ENCODE data around the gene MAST4.

Gene MAST4

DNA sequence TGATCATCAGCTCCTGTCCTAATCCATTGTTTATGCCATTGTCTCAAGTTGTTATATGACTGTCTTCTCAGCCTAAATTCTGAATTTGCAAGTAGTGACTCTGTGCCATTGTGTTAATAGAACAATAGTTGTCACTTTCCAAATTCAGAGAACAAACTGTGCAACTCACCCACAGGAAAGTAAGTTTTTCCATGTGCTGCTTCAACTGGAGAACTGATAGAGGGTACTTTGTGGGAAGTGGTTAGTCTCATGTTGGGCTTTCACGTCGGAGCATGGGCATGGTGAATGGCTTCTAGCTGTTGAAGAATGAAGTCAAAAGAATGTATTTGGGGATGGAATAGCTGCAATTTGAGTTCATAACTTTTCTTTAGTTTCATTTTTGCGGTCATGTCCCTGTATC is 454.4 kb downstream of the MAST4 start:
- Histone ChIP-seq H3K9me3 (ENCODE audit: control insufficient read depth, low read length) (no peaks in the 10 kb centered on the region), H3K27ac (ENCODE audit: insufficient read depth, low read depth, low read length, poor library complexity, severe bottlenecking) (no peak overlapping the region), H3K36me3 (ENCODE audit: control insufficient read depth, insufficient read depth, low read length) (no peaks in the 10 kb centered on the region), H3K4me3 (ENCODE audit: insufficient read depth, low read depth, low read length) (no peak overlapping the region), H3K27me3 (ENCODE audit: control insufficient read depth, insufficient read depth, low read length, poor library complexity, severe bottlenecking) (no peaks in the 10 kb centered on the region), H3K4me1 (ENCODE audit: control insufficient read depth, insufficient read depth, low read length) (no peaks in the 10 kb centered on the region)
- 92% methylated on average over 3 of the region's 3 CpGs for WGBS, 2 experiments

DNA sequence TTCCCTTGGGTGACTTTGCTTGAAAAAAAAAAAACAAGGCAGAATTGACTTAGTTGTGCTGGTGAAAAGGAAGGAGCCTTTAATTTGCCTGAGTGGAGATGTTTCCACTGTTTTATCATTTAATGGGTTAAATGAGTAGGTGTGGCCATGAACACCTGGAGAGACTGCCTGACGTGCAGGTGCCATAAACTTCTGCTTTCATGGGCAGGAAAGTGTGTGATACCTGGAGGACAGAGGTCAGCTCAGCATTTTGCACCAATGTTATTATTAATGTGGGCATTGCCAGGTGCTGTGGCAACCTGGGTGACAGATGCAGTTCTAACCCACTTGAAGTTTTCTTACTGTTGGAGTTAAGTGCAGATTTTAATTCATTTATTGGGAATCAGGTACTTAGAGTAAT is 455.0 kb downstream of the MAST4 start:
- Histone ChIP-seq H3K36me3 (ENCODE audit: control insufficient read depth, insufficient read depth, low read length) (no peaks in the 10 kb centered on the region), H3K9me3 (ENCODE audit: control insufficient read depth, low read length) (no peaks in the 10 kb centered on the region), H3K4me1 (ENCODE audit: control insufficient read depth, insufficient read depth, low read length) (no peaks in the 10 kb centered on the region), H3K4me3 (ENCODE audit: insufficient read depth, low read depth, low read length) (no peak overlapping the region), H3K27ac (ENCODE audit: insufficient read depth, low read depth, low read length, poor library complexity, severe bottlenecking) (no peak overlapping the region), H3K27me3 (ENCODE audit: control insufficient read depth, insufficient read depth, low read length, poor library complexity, severe bottlenecking) (no peaks in the 10 kb centered on the region)
- 68 to 69% methylated on average over 1 of the region's 1 CpG for WGBS, 2 experiments

DNA sequence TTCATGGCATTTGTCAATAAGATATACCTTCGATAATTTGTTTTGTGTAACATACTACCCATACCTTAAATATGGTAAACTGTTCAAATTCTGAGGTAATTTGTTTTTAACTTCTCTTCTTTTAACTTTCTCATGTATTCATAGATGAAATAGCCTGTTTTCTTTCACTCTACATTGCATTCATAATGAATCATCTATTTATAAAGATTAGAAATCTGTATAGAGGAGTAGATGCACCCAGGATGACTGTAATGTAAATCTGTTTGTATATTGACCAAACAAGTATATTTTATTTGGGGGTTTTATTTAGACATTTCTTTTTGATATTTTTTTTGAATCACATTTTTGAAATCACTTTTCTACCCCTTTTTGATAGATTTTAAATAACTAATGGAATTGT is 455.8 kb downstream of the MAST4 start:
- no peaks in the 10 kb centered on the region for H3K36me3 ChIP-seq (ENCODE audit: control insufficient read depth, insufficient read depth, low read length)
- H3K4me1 ChIP-seq (ENCODE audit: control insufficient read depth, insufficient read depth, low read length), result no peaks in the 10 kb centered on the region
- no CpG with 5 or more reads among the region's 1 CpG for WGBS, 2 experiments
- no peak overlapping the region for H3K4me3 ChIP-seq (ENCODE audit: insufficient read depth, low read depth, low read length)
- no peaks in the 10 kb centered on the region for H3K27me3 ChIP-seq (ENCODE audit: control insufficient read depth, insufficient read depth, low read length, poor library complexity, severe bottlenecking)
- no peak overlapping the region for H3K27ac ChIP-seq (ENCODE audit: insufficient read depth, low read depth, low read length, poor library complexity, severe bottlenecking)
- H3K9me3 ChIP-seq (ENCODE audit: control insufficient read depth, low read length), result no peaks in the 10 kb centered on the region

DNA sequence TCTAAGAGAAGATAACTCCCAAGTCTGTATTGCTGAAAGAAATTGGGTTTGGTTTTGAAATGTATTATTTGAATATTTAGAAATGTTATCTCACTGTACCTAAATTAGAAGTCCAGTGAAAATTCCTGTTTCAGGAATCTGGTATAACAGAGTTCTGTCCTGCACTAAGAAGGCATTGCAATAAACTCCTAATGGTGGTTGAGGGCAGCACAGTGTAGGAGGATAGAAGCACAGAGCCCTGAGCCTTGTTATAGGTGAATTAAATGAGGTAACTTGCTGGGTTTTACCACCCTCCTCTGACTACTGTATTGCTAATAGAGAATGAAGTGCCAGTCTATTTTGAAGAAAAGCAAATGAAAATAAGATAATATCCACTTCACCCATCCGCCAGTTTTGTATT is 457.0 kb downstream of the MAST4 start:
- Histone ChIP-seq H3K27me3 (ENCODE audit: control insufficient read depth, insufficient read depth, low read length, poor library complexity, severe bottlenecking) (no peaks in the 10 kb centered on the region), H3K4me1 (ENCODE audit: control insufficient read depth, insufficient read depth, low read length) (no peaks in the 10 kb centered on the region), H3K27ac (ENCODE audit: insufficient read depth, low read depth, low read length, poor library complexity, severe bottlenecking) (no peak overlapping the region), H3K9me3 (ENCODE audit: control insufficient read depth, low read length) (no peaks in the 10 kb centered on the region), H3K36me3 (ENCODE audit: control insufficient read depth, insufficient read depth, low read length) (no peaks in the 10 kb centered on the region), H3K4me3 (ENCODE audit: insufficient read depth, low read depth, low read length) (no peak overlapping the region)
- WGBS, 2 experiments, result 80% methylated on average over 1 of the region's 1 CpG; no CpG with 5 or more reads in 1 of the 2 experiments

DNA sequence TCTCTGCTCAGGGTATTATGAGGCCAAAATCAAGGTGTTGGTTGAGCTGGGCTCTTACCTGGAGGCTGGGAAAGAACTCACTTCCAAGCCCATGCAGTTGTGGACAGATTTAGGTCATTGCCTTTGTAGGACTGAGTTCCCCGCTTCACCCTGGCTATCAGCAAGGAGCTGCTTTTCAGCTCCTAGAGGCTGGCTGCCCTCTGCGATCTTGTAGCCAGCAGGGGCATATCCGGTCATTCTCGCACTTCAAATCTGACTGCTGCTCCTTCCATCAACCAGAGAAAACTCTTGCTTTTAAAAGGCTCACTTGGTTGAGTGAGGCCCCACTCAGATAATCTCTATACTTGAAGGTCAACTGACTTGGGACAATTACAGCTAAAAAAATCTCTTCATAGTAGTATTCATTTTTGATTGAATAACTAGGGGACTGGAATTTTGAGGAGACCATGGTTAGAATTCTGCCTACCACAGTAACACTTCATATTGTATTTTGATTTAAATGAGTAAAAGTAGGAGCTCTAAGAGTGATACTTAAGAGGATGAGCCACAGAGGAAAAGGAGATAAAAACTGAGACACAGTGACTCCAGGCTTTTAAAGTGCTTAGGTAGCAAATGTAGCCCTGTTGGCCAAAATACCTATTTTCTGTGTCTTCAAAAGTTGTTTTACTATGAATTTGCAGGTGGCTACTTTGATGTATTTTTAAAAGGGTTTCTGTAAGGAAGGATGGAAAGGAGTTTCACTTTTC is 463.0 kb downstream of the MAST4 start:
- WGBS, 2 experiments, result 36 to 57% methylated on average over 4 of the region's 4 CpGs
- Histone ChIP-seq H3K9me3 (ENCODE audit: control insufficient read depth, low read length) (no peaks in the 10 kb centered on the region), H3K4me3 (ENCODE audit: insufficient read depth, low read depth, low read length) (no peak overlapping the region), H3K4me1 (ENCODE audit: control insufficient read depth, insufficient read depth, low read length) (no peaks in the 10 kb centered on the region), H3K27me3 (ENCODE audit: control insufficient read depth, insufficient read depth, low read length, poor library complexity, severe bottlenecking) (no peaks in the 10 kb centered on the region), H3K27ac (ENCODE audit: insufficient read depth, low read depth, low read length, poor library complexity, severe bottlenecking) (no peak overlapping the region), H3K36me3 (ENCODE audit: control insufficient read depth, insufficient read depth, low read length) (no peaks in the 10 kb centered on the region)

DNA sequence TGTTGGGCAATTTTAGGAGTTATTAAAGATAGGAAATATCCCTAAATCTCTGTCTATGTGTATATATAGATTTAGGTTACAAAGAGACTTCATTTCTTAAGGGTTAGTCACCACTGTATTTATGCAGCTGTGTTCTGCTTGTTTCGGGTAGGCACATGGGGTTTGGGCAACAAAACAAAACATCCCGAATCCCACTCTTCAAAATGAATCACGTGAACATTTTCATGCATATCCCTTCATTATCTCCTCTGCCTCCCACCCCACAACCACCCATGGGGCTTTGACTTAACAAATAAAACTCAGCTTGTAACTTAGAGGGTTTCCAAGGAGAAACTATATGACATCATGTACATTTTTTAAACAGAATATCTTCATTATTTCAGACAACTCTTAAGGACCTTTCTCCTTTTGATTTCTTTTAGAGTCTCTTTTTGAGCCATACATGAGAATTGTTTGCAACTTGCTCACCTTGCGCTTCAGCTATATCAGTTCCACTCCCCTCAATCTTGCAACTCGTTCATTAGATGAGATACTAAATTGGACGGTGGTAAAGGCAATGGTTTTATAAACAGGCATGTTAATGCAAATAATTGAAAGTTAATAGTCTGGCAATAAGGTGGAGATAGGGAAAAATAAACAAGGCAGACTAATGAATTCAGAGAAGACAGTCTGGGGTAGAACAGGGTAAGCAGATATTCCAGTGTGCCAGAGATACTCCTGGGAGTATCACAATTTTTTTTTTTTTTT is 463.7 kb downstream of the MAST4 start:
- no peaks in the 10 kb centered on the region for H3K27me3 ChIP-seq (ENCODE audit: control insufficient read depth, insufficient read depth, low read length, poor library complexity, severe bottlenecking)
- no peak overlapping the region for H3K27ac ChIP-seq (ENCODE audit: insufficient read depth, low read depth, low read length, poor library complexity, severe bottlenecking)
- WGBS, 2 experiments, result 66 to 72% methylated on average over 6 of the region's 6 CpGs

DNA sequence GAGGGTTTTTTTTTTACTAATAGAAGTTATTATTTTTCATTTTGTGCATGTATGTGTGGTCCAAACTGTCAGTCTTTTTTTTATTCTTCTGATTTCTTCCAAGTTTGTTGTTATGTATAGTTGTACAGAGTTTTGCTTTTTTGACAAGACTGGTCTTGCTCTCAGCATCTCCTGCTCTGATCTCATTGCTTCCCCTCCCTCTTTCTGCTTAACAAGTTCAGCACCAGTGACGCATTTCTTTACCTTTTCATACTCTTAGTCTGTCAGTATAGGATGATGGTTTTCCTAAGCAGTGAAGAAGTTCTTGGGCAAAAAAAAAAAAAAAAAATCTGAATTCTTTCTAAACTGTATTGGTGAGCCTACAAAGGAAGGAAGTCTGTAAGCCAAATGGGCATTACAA is 465.3 kb downstream of the MAST4 start:
- H3K4me3 ChIP-seq (ENCODE audit: insufficient read depth, low read depth, low read length), result no peak overlapping the region
- no peak overlapping the region for H3K27ac ChIP-seq (ENCODE audit: insufficient read depth, low read depth, low read length, poor library complexity, severe bottlenecking)
- H3K4me1 ChIP-seq (ENCODE audit: control insufficient read depth, insufficient read depth, low read length), result no peaks in the 10 kb centered on the region
- no peaks in the 10 kb centered on the region for H3K9me3 ChIP-seq (ENCODE audit: control insufficient read depth, low read length)
- no peaks in the 10 kb centered on the region for H3K36me3 ChIP-seq (ENCODE audit: control insufficient read depth, insufficient read depth, low read length)
- H3K27me3 ChIP-seq (ENCODE audit: control insufficient read depth, insufficient read depth, low read length, poor library complexity, severe bottlenecking), result no peaks in the 10 kb centered on the region
- 100% methylated on average over 1 of the region's 1 CpG; no CpG with 5 or more reads in 1 of the 2 experiments for WGBS, 2 experiments

More for the DNA sequence above, 463.7 kb downstream of the MAST4 start:
- Histone ChIP-seq H3K4me1 (ENCODE audit: control insufficient read depth, insufficient read depth, low read length) (no peaks in the 10 kb centered on the region), H3K36me3 (ENCODE audit: control insufficient read depth, insufficient read depth, low read length) (no peaks in the 10 kb centered on the region), H3K4me3 (ENCODE audit: insufficient read depth, low read depth, low read length) (no peak overlapping the region), H3K9me3 (ENCODE audit: control insufficient read depth, low read length) (no peaks in the 10 kb centered on the region)

DNA sequence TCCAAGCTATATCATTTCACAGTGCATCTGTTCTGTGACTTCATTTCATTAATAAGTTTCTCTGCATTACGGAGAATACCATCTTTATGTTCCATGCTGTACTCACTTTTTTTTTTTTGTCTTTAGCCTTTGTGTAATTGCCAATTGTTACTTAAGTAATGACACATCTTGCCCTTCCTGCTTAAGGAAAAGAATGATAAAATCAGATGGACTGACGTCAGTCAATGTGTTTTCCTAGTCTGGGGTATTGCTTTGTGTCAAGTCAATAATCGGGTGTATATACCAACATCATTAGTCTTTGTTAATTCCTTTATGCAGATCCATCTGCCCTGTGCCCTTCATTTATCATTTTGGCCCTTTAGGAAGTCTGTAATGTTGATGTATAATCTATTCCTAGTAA is 466.9 kb downstream of the MAST4 start:
- Histone ChIP-seq H3K27ac (ENCODE audit: insufficient read depth, low read depth, low read length, poor library complexity, severe bottlenecking) (no peak overlapping the region), H3K36me3 (ENCODE audit: control insufficient read depth, insufficient read depth, low read length) (no peaks in the 10 kb centered on the region), H3K4me1 (ENCODE audit: control insufficient read depth, insufficient read depth, low read length) (no peaks in the 10 kb centered on the region), H3K27me3 (ENCODE audit: control insufficient read depth, insufficient read depth, low read length, poor library complexity, severe bottlenecking) (no peaks in the 10 kb centered on the region), H3K9me3 (ENCODE audit: control insufficient read depth, low read length) (no peaks in the 10 kb centered on the region), H3K4me3 (ENCODE audit: insufficient read depth, low read depth, low read length) (no peak overlapping the region)
- 96 to 99% methylated on average over 2 to 3 of the region's 3 CpGs for WGBS, 2 experiments

DNA sequence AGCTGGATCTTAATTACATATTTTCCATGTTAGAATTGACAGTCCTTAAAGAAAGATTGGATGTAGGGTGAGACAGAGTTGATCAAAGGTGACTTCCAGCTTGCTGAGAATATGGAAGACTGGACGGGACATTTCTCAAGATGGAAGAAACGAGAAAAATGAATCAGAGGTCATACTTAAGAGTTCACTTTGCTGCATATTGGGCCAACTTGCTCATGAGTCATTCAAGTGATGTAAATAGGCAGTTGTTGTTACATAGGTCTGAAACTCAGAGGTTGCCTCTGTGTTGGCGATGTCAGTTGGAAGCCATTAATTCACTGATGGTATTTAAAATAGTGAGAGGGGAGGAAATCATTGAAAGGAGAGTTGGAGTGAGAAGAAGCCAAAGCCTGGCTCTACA is 467.6 kb downstream of the MAST4 start:
- Histone ChIP-seq H3K9me3 (ENCODE audit: control insufficient read depth, low read length) (no peaks in the 10 kb centered on the region), H3K27me3 (ENCODE audit: control insufficient read depth, insufficient read depth, low read length, poor library complexity, severe bottlenecking) (no peaks in the 10 kb centered on the region), H3K4me1 (ENCODE audit: control insufficient read depth, insufficient read depth, low read length) (no peaks in the 10 kb centered on the region), H3K4me3 (ENCODE audit: insufficient read depth, low read depth, low read length) (no peak overlapping the region), H3K27ac (ENCODE audit: insufficient read depth, low read depth, low read length, poor library complexity, severe bottlenecking) (no peak overlapping the region), H3K36me3 (ENCODE audit: control insufficient read depth, insufficient read depth, low read length) (no peaks in the 10 kb centered on the region)
- 95 to 97% methylated on average over 3 of the region's 3 CpGs for WGBS, 2 experiments

DNA sequence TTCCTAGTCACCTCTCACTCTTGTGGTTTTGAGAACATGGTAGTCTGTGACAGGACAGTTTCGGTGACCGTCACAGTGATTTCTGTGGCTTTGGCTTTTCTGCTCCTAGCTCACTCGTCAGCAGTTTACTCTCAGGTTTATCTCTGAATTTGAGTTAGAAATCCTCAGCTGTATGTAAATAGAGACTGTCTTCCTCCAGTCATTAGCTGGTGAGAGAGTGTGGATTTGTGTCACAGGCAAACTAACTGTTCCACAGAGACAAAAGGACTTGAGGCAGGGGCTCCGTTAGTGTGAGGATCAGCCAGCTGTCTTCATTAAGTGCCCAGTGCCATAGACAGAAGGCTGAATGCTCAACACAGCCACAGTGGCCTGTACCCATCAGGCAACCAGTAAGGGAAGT is 469.0 kb downstream of the MAST4 start:
- no peaks in the 10 kb centered on the region for H3K4me1 ChIP-seq (ENCODE audit: control insufficient read depth, insufficient read depth, low read length)
- no peaks in the 10 kb centered on the region for H3K27me3 ChIP-seq (ENCODE audit: control insufficient read depth, insufficient read depth, low read length, poor library complexity, severe bottlenecking)
- no peaks in the 10 kb centered on the region for H3K36me3 ChIP-seq (ENCODE audit: control insufficient read depth, insufficient read depth, low read length)
- WGBS, 2 experiments, result 80 to 90% methylated on average over 4 of the region's 4 CpGs
- no peak overlapping the region for H3K27ac ChIP-seq (ENCODE audit: insufficient read depth, low read depth, low read length, poor library complexity, severe bottlenecking)
- no peaks in the 10 kb centered on the region for H3K9me3 ChIP-seq (ENCODE audit: control insufficient read depth, low read length)
- H3K4me3 ChIP-seq (ENCODE audit: insufficient read depth, low read depth, low read length), result no peak overlapping the region
